ENCODE results near the gene ZNF655. TPM values are rescaled to one million over a fixed set of nuclear protein-coding genes. Genes with fewer than 3 reads are reported as not detected.
A peak's percentile ranks its signal among the peaks of the same experiment; 100 is the strongest.

Gene ZNF655
- total RNA-seq, 1 donor from 2014 or later, result 62.8 TPM

DNA sequence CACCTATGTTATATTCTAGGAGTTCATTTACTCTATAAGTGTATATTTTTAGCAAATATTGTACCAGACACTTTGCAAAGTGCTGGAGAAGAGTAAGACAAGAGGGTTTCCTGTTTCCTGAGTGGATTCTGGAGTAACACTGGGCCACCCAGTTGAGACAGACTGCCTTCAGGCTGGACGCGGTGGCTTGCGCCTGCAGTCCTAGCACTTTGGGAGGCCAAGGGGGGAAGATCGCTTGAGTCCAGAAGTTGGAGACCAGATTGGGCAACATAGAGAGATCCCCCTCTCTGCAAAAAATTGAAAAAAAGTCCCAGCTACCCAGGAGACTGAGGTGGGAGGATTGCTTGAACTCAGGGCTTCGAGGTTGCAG is 57.5 kb downstream of the ZNF655 start:
- TF ChIP-seq, protein P1, sequence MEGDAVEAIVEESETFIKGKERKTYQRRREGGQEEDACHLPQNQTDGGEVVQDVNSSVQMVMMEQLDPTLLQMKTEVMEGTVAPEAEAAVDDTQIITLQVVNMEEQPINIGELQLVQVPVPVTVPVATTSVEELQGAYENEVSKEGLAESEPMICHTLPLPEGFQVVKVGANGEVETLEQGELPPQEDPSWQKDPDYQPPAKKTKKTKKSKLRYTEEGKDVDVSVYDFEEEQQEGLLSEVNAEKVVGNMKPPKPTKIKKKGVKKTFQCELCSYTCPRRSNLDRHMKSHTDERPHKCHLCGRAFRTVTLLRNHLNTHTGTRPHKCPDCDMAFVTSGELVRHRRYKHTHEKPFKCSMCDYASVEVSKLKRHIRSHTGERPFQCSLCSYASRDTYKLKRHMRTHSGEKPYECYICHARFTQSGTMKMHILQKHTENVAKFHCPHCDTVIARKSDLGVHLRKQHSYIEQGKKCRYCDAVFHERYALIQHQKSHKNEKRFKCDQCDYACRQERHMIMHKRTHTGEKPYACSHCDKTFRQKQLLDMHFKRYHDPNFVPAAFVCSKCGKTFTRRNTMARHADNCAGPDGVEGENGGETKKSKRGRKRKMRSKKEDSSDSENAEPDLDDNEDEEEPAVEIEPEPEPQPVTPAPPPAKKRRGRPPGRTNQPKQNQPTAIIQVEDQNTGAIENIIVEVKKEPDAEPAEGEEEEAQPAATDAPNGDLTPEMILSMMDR (IDR thresholded peaks at IDR 0.05), result no peak
- Mint-ChIP-seq H3K9me3 (ENCODE audit: unreplicated experiment) (no peaks in the 10 kb centered on the region), H3K27ac (ENCODE audit: unreplicated experiment) (peak overlapping the region; percentile 91), H3K4me3 (ENCODE audit: unreplicated experiment) (peak overlapping the region; percentile 92), H3K4me1 (ENCODE audit: unreplicated experiment) (peaks cover 25% of the 10 kb centered on the region), H3K36me3 (ENCODE audit: unreplicated experiment) (peaks cover 18% of the 10 kb centered on the region), H3K27me3 (ENCODE audit: unreplicated experiment) (no peaks in the 10 kb centered on the region)
- peak; percentile 56 for DNase-seq (ENCODE audit: extremely low spot score, unreplicated experiment)

DNA sequence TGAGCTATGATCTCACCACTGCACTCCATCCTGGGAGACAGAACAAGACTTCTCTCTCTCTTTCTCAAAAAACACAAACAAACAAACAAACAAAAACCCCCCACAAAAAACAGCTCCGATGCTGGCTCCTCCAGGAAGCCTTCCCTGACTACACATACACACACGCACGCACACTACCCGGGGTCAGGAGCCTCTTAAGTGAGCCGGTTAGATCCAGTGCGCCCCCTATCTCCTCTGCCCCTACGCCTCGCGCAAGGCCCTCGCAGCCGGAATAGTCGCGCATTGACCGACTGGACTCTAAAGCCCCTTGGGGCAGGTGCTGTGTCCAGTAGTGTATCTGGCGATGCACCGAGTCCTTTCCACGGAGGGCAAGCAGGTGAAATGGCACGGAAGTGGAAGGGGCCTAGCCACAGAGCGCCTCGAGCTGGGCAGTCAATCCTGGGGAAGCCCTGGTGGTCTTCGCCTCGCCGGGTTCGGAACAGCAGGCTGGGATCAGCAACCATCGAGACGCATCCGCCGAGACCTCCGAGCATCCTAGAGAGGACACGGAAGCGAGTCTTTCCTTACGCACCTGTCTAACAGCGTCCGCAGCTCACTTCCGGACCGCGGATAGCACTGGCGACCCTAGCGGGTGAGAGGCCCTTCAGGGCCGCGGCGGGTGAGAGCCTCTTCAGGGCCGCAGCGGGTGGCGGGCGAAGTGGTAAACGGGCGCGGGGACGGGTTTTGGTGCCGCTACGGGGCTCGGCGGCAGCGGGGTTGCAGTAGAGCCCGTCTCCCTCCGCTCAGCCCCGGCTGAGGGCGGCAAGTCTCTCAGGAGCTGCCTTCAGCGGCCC is 58.1 kb downstream of the ZNF655 start, which contains the start of gene ZSCAN25:
Gene ZSCAN25, plus strand, starts transcription at position 588 of the 833 bp plus-strand sequence. CDS start 2,661 bp downstream, outside the sequence.
- H3K27me3 Mint-ChIP-seq (ENCODE audit: unreplicated experiment), result no peaks in the 10 kb centered on the region
- TF ChIP-seq, protein P1 (IDR thresholded peaks at IDR 0.05), result peak; percentile 58
- H3K27ac Mint-ChIP-seq (ENCODE audit: unreplicated experiment), result peak within 1 kb of the TSS; percentile 91
- H3K4me1 Mint-ChIP-seq (ENCODE audit: unreplicated experiment), result peaks cover 25% of the 10 kb centered on the region
- DNase-seq (ENCODE audit: extremely low spot score, unreplicated experiment), result peak; percentile 93
- H3K4me3 Mint-ChIP-seq (ENCODE audit: unreplicated experiment), result peak within 1 kb of the TSS; percentile 92
- H3K9me3 Mint-ChIP-seq (ENCODE audit: unreplicated experiment), result no peaks in the 10 kb centered on the region
- H3K36me3 Mint-ChIP-seq (ENCODE audit: unreplicated experiment), result peaks cover 23% of the 10 kb centered on the region

DNA sequence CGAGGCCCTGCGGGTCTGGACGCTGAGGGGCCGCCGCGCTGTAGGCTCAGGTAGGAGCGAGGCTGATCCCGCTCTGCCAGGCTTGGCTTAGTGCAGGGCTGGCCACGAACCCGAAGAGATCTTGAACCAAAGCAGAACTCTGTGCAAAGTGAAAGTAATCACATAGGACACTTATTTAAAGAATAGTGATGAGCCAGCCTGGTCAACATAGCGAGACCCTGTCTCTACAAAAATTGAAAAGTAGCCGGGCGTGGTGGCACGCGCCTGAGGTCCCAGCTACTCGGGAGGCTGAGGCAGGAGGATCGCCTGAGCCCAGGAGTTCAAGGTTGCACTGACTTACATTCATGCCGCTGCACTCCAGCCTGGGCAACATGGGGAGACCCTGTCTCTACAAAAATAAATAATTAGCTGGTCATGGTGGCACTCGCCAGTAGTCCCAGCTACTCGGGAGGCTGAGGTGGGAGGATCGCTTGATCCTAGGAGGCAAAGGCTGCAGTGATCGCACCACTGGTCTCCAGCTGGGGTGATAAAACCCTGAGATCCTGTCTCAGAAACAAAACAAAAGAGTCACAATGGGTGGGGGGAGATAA is 58.8 kb downstream of the ZNF655 start:
- TF ChIP-seq, protein P1 (IDR thresholded peaks at IDR 0.05), result no peak
- peak; percentile 54 for DNase-seq (ENCODE audit: extremely low spot score, unreplicated experiment)
- peak overlapping the region; percentile 91 for H3K27ac Mint-ChIP-seq (ENCODE audit: unreplicated experiment)
- peaks cover 25% of the 10 kb centered on the region for H3K4me1 Mint-ChIP-seq (ENCODE audit: unreplicated experiment)
- H3K36me3 Mint-ChIP-seq (ENCODE audit: unreplicated experiment), result peaks cover 26% of the 10 kb centered on the region
- H3K27me3 Mint-ChIP-seq (ENCODE audit: unreplicated experiment), result no peaks in the 10 kb centered on the region
- H3K4me3 Mint-ChIP-seq (ENCODE audit: unreplicated experiment), result peak overlapping the region; percentile 92
- H3K9me3 Mint-ChIP-seq (ENCODE audit: unreplicated experiment), result no peaks in the 10 kb centered on the region

DNA sequence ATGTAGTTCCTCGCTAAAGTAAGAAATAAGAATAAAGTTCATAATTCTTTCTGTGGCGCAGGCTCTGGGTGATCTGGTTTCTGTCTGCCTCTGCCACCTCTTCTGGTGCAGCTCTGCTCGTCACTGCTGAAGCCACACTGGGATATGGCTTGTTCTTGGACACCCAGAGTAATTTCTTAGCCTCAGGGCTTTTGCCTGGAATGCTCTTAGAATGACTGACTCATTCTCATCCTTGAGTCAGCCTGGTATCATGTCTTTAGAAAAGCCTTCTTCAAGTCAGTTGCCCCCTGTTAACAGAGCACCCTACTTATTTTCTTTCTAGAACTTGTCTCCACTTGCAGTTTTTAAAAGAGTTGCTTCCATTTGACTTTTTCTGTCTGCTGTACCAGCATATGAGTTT is 60.3 kb downstream of the ZNF655 start:
- Mint-ChIP-seq H3K4me3 (ENCODE audit: unreplicated experiment) (peak overlapping the region; percentile 92), H3K27ac (ENCODE audit: unreplicated experiment) (no peak overlapping the region), H3K36me3 (ENCODE audit: unreplicated experiment) (peaks cover 34% of the 10 kb centered on the region), H3K9me3 (ENCODE audit: unreplicated experiment) (no peaks in the 10 kb centered on the region), H3K4me1 (ENCODE audit: unreplicated experiment) (peaks cover 25% of the 10 kb centered on the region), H3K27me3 (ENCODE audit: unreplicated experiment) (no peaks in the 10 kb centered on the region)
- TF ChIP-seq, protein P1 (IDR thresholded peaks at IDR 0.05), result no peak
- DNase-seq (ENCODE audit: extremely low spot score, unreplicated experiment), result no peak

DNA sequence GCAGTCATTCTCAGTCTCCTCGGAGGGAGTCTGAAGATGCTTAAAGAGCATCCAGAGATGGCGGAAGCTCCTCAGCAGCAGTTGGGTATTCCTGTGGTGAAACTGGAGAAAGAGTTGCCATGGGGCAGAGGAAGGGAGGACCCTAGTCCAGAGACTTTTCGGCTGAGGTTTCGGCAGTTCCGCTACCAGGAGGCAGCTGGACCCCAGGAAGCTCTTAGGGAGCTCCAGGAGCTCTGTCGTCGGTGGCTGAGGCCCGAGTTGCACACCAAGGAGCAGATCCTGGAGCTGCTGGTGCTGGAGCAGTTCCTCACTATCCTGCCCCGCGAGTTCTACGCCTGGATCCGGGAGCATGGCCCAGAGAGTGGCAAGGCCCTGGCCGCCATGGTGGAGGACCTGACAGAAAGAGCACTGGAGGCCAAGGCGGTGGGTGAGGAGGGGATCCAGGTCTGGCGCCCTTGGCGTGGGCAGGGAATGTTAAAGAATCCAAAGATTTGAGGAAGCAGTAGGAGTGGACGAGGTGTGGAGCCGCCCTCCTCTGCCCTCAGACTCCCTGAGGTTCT is 61.2 kb downstream of the ZNF655 start:
- Mint-ChIP-seq H3K27me3 (ENCODE audit: unreplicated experiment) (no peaks in the 10 kb centered on the region), H3K9me3 (ENCODE audit: unreplicated experiment) (no peaks in the 10 kb centered on the region), H3K36me3 (ENCODE audit: unreplicated experiment) (peaks cover 42% of the 10 kb centered on the region), H3K4me1 (ENCODE audit: unreplicated experiment) (peaks cover 25% of the 10 kb centered on the region), H3K27ac (ENCODE audit: unreplicated experiment) (no peak overlapping the region), H3K4me3 (ENCODE audit: unreplicated experiment) (no peak overlapping the region)
- peak; percentile 84 for DNase-seq (ENCODE audit: extremely low spot score, unreplicated experiment)
- TF ChIP-seq, protein P1 (IDR thresholded peaks at IDR 0.05), result no peak
